A673 (cell line): Measurements from ENCODE around the gene FSIP1. TPM values are rescaled to one million over a fixed set of nuclear protein-coding genes. Genes with fewer than 3 reads are reported as not detected.

Source experiments
- BruUV-seq: library from RNA; stranded (reverse); fragments of 400-500 nt; replicated peaks from 2 replicates; lab custom pipeline; 2021; lab: Mats Ljungman, UMichigan
- CTCF ChIA-PET: fragments of 300-600 bp; sonication (Branson Sonifier 250); formaldehyde crosslinking; loops from one replicate; lab custom pipeline; 2022; ENCODE audit warnings: antibody characterized with exemption; lab: Charles Lee
- POLR2A ChIA-PET: fragments of 300-600 bp; sonication (Branson Sonifier 250); formaldehyde crosslinking; loops from one replicate; lab custom pipeline; 2022; ENCODE audit warnings: antibody characterized with exemption; ENCODE audit not compliant: low non-redundant PET; lab: Charles Lee
- DNase-seq: peaks from one replicate; pipeline ENCODE4 v3.0.0-alpha.2; 2015; ENCODE audit warnings: low spot score
- H3K27ac ChIP-seq: fragments of 200-600 bp; sonication (generic); 2 replicates; pipeline ENCODE4 v1.5.1; 2016; ENCODE audit warnings: mixed run types, low read depth, mild to moderate bottlenecking, mixed read lengths, antibody characterized with exemption, low read length; ENCODE audit not compliant: poor library complexity, severe bottlenecking
- H3K27me3 ChIP-seq: fragments of 200-600 bp; sonication (generic); replicated peaks from 2 replicates; pipeline ENCODE4 v1.6.1; 2017; ENCODE audit warnings: mixed run types, low read depth, mild to moderate bottlenecking, mixed read lengths, antibody characterized with exemption, low read length; ENCODE audit not compliant: insufficient read depth, poor library complexity
- H3K36me3 ChIP-seq: fragments of 200-600 bp; sonication (generic); 2 replicates; pipeline ENCODE4 v1.6.1; 2016; ENCODE audit warnings: mixed run types, mild to moderate bottlenecking, mixed read lengths, antibody characterized with exemption, low read length; ENCODE audit not compliant: insufficient read depth, poor library complexity, severe bottlenecking
- H3K4me1 ChIP-seq: fragments of 200-600 bp; sonication (generic); 2 replicates; pipeline ENCODE4 v1.6.1; 2017; ENCODE audit warnings: mixed run types, mild to moderate bottlenecking, mixed read lengths, antibody characterized with exemption, low read length; ENCODE audit not compliant: insufficient read depth, poor library complexity, severe bottlenecking
- H3K4me3 ChIP-seq: fragments of 200-600 bp; sonication (generic); 2 replicates; pipeline ENCODE4 v1.5.1; 2016; ENCODE audit warnings: low read depth, mixed run types, mild to moderate bottlenecking, mixed read lengths, low read length; ENCODE audit not compliant: poor library complexity, severe bottlenecking
- H3K9me3 ChIP-seq: fragments of 200-600 bp; sonication (generic); 2 replicates; pipeline ENCODE4 v1.6.1; 2016; ENCODE audit warnings: mixed run types, low read depth, mild to moderate bottlenecking, mixed read lengths, antibody characterized with exemption, low read length; ENCODE audit not compliant: poor library complexity, severe bottlenecking
- EZH2 ChIP-seq: fragments of 200-600 bp; sonication (generic); IDR thresholded peaks from 2 replicates; pipeline ENCODE4 v1.6.1; 2017; ENCODE audit warnings: borderline replicate concordance, low read depth, mild to moderate bottlenecking, mixed read lengths, antibody characterized with exemption, low read length; ENCODE audit not compliant: poor library complexity, severe bottlenecking
- intact Hi-C: fragments of 100-400 bp; cut with micrococcal nuclease; formaldehyde crosslinking; loops from one replicate; pipeline ENCODE4 v1.10.0; 2022; ENCODE audit not compliant: unreplicated experiment
- total RNA-seq: library from RNA; stranded (reverse); gene quantifications from 2 replicates; pipeline ENCODE4 v1.2.3, GENCODE V29; 2021
- TF ChIP-seq, protein P1 (sequence below): fragments of 300-800, 200-600 bp; sonication (generic); conservative IDR thresholded peaks from 2 replicates; pipeline ENCODE4 v1.5.1; 2017; ENCODE audit warnings: low read depth, mild to moderate bottlenecking, antibody characterized with exemption, low read length, moderate library complexity, mixed read lengths

FSIP1 gene
- total RNA-seq, 1 experiment from 2014 or later: 0.37 TPM

DNA sequence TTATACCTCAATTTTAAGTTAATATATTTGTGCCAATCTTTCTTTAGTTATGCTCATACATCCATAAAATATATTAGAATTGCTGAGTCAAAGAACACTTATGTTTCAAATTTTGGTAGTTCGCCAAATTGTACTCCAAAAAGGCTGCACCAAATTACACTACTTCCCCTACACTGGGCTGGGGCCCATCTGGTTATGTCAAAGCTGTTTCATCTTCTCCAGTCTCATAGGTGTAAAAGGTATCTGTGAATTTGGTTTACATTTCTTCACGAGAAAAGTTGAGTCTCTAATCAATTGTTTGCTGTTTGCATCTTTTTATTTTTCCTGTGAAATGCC is 706 bp downstream of the FSIP1 start:
- Histone ChIP-seq H3K27ac (no peak overlapping the region), H3K4me3 (peak overlapping the region; percentile 72), H3K9me3 (peaks cover 5% of the 10 kb centered on the region), H3K36me3 (no peaks in the 10 kb centered on the region), H3K27me3 (no peaks in the 10 kb centered on the region), H3K4me1 (peaks cover 14% of the 10 kb centered on the region)
- no TSS peak for BruUV-seq
- no peak for TF ChIP-seq EZH2
- TF ChIP-seq, protein P1, sequence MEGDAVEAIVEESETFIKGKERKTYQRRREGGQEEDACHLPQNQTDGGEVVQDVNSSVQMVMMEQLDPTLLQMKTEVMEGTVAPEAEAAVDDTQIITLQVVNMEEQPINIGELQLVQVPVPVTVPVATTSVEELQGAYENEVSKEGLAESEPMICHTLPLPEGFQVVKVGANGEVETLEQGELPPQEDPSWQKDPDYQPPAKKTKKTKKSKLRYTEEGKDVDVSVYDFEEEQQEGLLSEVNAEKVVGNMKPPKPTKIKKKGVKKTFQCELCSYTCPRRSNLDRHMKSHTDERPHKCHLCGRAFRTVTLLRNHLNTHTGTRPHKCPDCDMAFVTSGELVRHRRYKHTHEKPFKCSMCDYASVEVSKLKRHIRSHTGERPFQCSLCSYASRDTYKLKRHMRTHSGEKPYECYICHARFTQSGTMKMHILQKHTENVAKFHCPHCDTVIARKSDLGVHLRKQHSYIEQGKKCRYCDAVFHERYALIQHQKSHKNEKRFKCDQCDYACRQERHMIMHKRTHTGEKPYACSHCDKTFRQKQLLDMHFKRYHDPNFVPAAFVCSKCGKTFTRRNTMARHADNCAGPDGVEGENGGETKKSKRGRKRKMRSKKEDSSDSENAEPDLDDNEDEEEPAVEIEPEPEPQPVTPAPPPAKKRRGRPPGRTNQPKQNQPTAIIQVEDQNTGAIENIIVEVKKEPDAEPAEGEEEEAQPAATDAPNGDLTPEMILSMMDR: no peak
- ChIA-PET POLR2A (no interaction called here), CTCF (interaction anchor here (1.0 to 1.6 kb wide), 2 partner anchors 93 to 96 kb away, joined by 3 to 4 read pairs; no protein-coding TSS in a partner anchor)
- intact Hi-C loops: no loop called here
- DNase-seq: peak; percentile 13

DNA sequence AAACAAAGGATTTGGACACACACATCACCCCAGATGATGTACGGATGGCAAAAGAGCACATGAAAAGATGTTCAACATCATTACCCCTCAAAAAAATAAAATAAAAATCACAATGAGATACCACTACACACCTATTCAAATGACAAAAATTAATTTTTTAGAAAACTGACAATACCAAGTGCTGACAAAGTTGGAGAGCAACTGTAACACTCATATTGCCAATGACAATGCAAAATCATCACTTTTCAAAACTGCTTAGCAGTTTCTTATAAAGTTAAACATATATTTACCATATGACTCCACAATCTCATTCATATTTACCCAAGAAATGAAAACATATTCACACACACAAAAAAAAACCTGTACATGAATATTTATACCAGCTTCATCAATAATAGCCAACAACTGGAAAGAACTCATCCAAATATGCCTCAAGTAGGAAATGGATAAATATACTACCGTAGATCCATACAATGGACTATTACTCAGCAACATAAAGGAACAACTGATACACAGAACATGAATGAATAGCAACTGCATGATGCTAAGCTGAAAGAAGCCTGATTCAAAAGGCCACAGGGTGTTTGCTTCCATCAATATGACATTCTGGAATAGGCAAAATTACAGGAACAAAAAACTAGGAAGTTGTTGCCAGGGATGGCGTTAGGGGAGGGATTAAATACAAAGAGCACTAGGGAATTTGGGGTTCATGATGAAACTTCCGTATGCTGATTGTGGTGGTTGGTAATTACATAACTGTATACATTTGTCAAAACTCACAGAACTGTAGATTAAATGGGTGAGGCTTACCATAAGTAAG is 1.3 kb downstream of the FSIP1 start:
- Histone ChIP-seq H3K36me3 (no peaks in the 10 kb centered on the region), H3K9me3 (peaks cover 5% of the 10 kb centered on the region), H3K4me1 (peaks cover 14% of the 10 kb centered on the region), H3K4me3 (no peak overlapping the region), H3K27me3 (no peaks in the 10 kb centered on the region), H3K27ac (no peak overlapping the region)
- no TSS peak for BruUV-seq
- no peak for TF ChIP-seq EZH2
- TF ChIP-seq, protein P1: no peak
- CTCF ChIA-PET: no interaction called here
- POLR2A ChIA-PET: no interaction called here
- no peak for DNase-seq
- intact Hi-C loops: no loop called here

DNA sequence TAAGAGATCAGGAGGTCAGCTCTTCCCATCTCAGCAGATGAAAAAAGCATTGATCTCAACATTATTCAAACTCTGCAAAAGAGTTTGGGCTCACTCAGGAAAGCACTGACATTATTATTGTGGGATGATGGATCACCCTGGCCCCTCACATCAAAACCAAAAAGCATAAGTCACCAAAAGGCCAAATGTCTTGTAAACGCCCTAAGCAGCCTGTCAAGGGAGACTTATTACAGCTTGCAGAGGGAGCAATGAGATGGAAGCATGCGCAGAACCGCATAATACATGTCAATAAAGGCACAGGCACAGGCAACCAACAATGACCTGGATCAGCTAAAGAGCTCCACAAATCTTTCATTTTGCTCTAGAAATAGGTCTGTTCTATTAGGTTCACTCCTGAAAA is 4.6 kb downstream of the FSIP1 start:
- H3K4me3 ChIP-seq: no peak overlapping the region
- no peaks in the 10 kb centered on the region for H3K36me3 ChIP-seq
- H3K27ac ChIP-seq: no peak overlapping the region
- POLR2A ChIA-PET: no interaction called here
- no peak for TF ChIP-seq EZH2
- TF ChIP-seq, protein P1: no peak
- H3K4me1 ChIP-seq: no peaks in the 10 kb centered on the region
- DNase-seq: no peak
- intact Hi-C loops: no loop called here
- CTCF ChIA-PET: no interaction called here
- BruUV-seq: no TSS peak
- no peaks in the 10 kb centered on the region for H3K27me3 ChIP-seq
- H3K9me3 ChIP-seq: peaks cover 5% of the 10 kb centered on the region
